SK-N-SH (cell line): ENCODE measurements around the gene WNK4.

Experiments
- FOXM1 ChIP-seq: IDR thresholded peaks from 2 replicates; pipeline ENCODE4 v1.4.0; 2012; ENCODE audit warnings: low read depth, mild to moderate bottlenecking
- GATA2 ChIP-seq: sonication (generic); formaldehyde crosslinking; IDR thresholded peaks from 2 replicates; pipeline ENCODE4 v1.5.0; 2020; ENCODE audit warnings: mild to moderate bottlenecking, missing genetic modification reagents
- POLR2AphosphoS5 ChIP-seq: IDR thresholded peaks from 2 replicates; pipeline ENCODE4 v1.6.1; 2012; ENCODE audit warnings: low read depth, low read length
- RFX5 ChIP-seq: IDR thresholded peaks from 2 replicates; pipeline ENCODE4 v1.6.1; 2012; ENCODE audit warnings: mild to moderate bottlenecking, improper control_type of control experiment, low read length
- TAF1 ChIP-seq: IDR thresholded peaks from 2 replicates; pipeline ENCODE4 v1.6.1; 2012; ENCODE audit warnings: low read depth, mild to moderate bottlenecking, low read length, moderate library complexity, borderline replicate concordance
- TEAD4 ChIP-seq: IDR thresholded peaks from 2 replicates; pipeline ENCODE4 v1.4.0; 2012; ENCODE audit warnings: mild to moderate bottlenecking, borderline replicate concordance; ENCODE audit not compliant: insufficient read depth
- YY1 ChIP-seq: IDR thresholded peaks from 2 replicates; pipeline ENCODE4 v1.4.0; 2012; ENCODE audit warnings: low read depth, mild to moderate bottlenecking
- TF ChIP-seq, protein P1 (sequence below): fragments of 200-600 bp; sonication (generic); IDR thresholded peaks from 2 replicates; pipeline ENCODE4 v1.6.1; 2017; ENCODE audit warnings: antibody characterized with exemption, mild to moderate bottlenecking, moderate library complexity
- TF ChIP-seq, protein P2 (sequence below): fragments of 150-350 bp; IDR thresholded peaks from 2 replicates; pipeline ENCODE4 v1.6.1; 2017; ENCODE audit warnings: antibody characterized with exemption, low read length, low read depth, borderline replicate concordance

DNA sequence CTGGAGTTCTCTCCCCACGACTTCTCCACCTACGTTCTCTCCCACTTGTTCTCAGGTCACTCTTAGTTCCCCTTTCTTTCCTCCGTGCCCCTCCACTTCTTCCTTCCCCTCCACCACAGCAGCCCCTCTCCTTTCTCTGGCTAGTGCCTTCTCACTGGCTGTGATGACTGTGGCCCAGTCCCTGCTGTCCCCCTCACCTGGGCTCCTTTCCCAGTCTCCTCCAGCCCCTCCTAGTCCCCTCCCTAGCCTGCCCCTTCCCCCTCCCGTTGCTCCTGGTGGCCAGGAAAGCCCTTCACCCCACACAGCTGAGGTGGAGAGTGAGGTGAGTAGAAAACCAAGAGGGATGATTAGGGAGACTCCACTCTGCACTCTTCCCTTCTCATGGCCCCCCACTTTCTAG lies 14.7 kb downstream of the WNK4 start:
- TF ChIP-seq TAF1 (no peak), FOXM1 (no peak), GATA2 (no peak), POLR2AphosphoS5 (no peak), YY1 (no peak), RFX5 (no peak), TEAD4 (no peak)
- TF ChIP-seq, protein P1, sequence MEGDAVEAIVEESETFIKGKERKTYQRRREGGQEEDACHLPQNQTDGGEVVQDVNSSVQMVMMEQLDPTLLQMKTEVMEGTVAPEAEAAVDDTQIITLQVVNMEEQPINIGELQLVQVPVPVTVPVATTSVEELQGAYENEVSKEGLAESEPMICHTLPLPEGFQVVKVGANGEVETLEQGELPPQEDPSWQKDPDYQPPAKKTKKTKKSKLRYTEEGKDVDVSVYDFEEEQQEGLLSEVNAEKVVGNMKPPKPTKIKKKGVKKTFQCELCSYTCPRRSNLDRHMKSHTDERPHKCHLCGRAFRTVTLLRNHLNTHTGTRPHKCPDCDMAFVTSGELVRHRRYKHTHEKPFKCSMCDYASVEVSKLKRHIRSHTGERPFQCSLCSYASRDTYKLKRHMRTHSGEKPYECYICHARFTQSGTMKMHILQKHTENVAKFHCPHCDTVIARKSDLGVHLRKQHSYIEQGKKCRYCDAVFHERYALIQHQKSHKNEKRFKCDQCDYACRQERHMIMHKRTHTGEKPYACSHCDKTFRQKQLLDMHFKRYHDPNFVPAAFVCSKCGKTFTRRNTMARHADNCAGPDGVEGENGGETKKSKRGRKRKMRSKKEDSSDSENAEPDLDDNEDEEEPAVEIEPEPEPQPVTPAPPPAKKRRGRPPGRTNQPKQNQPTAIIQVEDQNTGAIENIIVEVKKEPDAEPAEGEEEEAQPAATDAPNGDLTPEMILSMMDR = no peak
- TF ChIP-seq, protein P2, sequence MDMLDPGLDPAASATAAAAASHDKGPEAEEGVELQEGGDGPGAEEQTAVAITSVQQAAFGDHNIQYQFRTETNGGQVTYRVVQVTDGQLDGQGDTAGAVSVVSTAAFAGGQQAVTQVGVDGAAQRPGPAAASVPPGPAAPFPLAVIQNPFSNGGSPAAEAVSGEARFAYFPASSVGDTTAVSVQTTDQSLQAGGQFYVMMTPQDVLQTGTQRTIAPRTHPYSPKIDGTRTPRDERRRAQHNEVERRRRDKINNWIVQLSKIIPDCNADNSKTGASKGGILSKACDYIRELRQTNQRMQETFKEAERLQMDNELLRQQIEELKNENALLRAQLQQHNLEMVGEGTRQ = no peak
